ENCODE data around the gene CDT1.

CDT1 gene

DNA sequence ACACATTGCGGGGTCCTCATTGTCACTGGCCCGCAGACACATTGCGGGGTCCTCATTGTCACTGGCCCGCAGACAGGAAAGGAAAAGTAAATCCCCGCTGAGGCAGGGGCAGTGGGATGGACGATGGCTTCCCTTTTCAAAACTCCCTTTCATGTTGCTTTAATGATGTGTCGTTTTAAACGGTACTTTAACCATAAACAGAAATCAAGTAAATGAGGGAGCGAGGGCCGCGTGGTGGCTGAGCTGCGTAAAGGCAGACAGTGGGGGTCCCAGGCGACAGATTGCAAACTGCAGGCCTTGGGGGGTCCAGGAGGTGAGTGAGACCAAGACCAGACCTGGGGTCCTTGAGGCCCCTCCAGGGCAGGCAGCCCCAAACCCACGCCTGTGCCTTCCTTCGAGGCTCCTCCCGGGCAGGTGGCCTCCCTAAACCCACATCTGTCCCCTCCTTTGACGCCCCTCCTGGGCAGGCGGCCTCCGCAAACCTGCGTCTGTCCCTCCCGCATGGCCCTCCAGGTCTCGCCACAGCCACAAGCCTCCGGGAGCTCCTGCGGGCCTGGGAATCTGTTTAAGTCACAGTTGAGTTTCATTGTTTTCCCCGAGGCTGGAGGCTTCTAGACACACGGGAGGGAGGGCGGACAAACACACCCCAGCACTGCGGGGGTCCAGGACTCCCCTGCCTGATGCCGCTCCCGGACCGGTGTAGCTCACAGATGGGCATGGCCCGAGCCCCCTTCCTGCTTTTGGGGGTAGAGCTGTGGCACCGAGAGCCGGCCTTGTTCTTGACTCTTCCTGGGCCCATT lies 25.9 kb upstream of the CDT1 start:
- no peak overlapping the region for H3K27ac ChIP-seq
- H3K27me3 ChIP-seq (ENCODE audit: control insufficient read depth, insufficient read depth, low read length), result no peaks in the 10 kb centered on the region
- no peaks in the 10 kb centered on the region for H3K9me3 ChIP-seq (ENCODE audit: control insufficient read depth, low read length)
- TF ChIP-seq, protein P1, sequence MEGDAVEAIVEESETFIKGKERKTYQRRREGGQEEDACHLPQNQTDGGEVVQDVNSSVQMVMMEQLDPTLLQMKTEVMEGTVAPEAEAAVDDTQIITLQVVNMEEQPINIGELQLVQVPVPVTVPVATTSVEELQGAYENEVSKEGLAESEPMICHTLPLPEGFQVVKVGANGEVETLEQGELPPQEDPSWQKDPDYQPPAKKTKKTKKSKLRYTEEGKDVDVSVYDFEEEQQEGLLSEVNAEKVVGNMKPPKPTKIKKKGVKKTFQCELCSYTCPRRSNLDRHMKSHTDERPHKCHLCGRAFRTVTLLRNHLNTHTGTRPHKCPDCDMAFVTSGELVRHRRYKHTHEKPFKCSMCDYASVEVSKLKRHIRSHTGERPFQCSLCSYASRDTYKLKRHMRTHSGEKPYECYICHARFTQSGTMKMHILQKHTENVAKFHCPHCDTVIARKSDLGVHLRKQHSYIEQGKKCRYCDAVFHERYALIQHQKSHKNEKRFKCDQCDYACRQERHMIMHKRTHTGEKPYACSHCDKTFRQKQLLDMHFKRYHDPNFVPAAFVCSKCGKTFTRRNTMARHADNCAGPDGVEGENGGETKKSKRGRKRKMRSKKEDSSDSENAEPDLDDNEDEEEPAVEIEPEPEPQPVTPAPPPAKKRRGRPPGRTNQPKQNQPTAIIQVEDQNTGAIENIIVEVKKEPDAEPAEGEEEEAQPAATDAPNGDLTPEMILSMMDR (IDR thresholded peaks at IDR 0.05), result no peak
- no peak overlapping the region for H3K4me2 ChIP-seq (ENCODE audit: low read length)
- H3K4me3 ChIP-seq (ENCODE audit: low read depth, low read length), result no peak overlapping the region
- H2AFZ ChIP-seq, result no peak overlapping the region
- no peaks in the 10 kb centered on the region for H3K4me1 ChIP-seq
- H3K79me2 ChIP-seq, result peaks cover 10% of the 10 kb centered on the region
- no peaks in the 10 kb centered on the region for H3K36me3 ChIP-seq (ENCODE audit: control insufficient read depth, insufficient read depth, low read length)
- H3K9ac ChIP-seq, result no peak overlapping the region

DNA sequence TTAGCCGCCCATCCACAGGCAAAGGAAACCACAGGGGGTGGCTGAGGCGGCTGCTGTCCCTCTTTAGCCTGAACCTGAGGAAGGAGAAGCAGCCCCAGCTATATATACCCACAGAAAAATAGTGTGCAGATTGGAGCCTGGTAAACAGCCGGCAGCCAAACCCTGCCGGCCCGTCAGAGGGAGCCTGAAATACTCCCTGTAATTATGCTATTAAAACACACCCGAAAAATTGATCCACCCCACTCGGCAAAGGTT lies 25.4 kb upstream of the CDT1 start:
- Histone ChIP-seq H3K27me3 (ENCODE audit: control insufficient read depth, insufficient read depth, low read length) (no peaks in the 10 kb centered on the region), H3K4me3 (ENCODE audit: low read depth, low read length) (no peak overlapping the region), H2AFZ (no peak overlapping the region), H3K9me3 (ENCODE audit: control insufficient read depth, low read length) (no peaks in the 10 kb centered on the region), H3K36me3 (ENCODE audit: control insufficient read depth, insufficient read depth, low read length) (no peaks in the 10 kb centered on the region), H3K79me2 (peaks cover 10% of the 10 kb centered on the region), H3K27ac (no peak overlapping the region), H3K4me1 (no peaks in the 10 kb centered on the region), H3K4me2 (ENCODE audit: low read length) (no peak overlapping the region), H3K9ac (no peak overlapping the region)
- TF ChIP-seq, protein P1 (IDR thresholded peaks at IDR 0.05), result no peak

DNA sequence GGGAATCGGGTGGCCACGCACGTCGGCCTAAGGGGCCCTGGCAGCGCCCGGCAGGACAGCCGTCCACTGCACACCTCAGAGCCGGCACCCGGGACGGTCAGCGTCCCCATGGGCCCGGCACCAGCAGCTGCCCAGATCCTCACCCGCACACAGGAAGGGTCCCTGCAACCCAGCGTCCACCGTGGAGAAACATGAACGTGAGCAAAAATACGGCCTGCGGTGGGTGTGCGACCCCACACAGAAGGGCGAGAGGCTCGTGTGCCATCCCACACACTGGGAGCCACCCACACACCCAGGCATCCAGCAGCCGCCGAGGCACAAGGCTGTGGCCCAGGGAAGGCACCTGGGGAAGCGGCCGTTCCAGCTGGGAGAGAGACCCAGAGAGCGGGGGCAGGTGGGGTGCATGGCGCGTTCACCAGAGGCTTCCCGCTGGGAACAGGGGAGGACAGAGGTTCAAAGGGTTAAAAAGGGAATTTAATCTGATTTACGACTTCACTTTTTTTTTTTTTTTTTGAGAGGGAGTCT lies 25.0 kb upstream of the CDT1 start:
- H2AFZ ChIP-seq, result no peak overlapping the region
- no peaks in the 10 kb centered on the region for H3K27me3 ChIP-seq (ENCODE audit: control insufficient read depth, insufficient read depth, low read length)
- H3K9ac ChIP-seq, result no peak overlapping the region
- no peaks in the 10 kb centered on the region for H3K9me3 ChIP-seq (ENCODE audit: control insufficient read depth, low read length)
- no peak overlapping the region for H3K27ac ChIP-seq
- no peaks in the 10 kb centered on the region for H3K36me3 ChIP-seq (ENCODE audit: control insufficient read depth, insufficient read depth, low read length)
- no peaks in the 10 kb centered on the region for H3K4me1 ChIP-seq
- no peak overlapping the region for H3K4me2 ChIP-seq (ENCODE audit: low read length)
- TF ChIP-seq, protein P1 (IDR thresholded peaks at IDR 0.05), result no peak
- peaks cover 10% of the 10 kb centered on the region for H3K79me2 ChIP-seq
- no peak overlapping the region for H3K4me3 ChIP-seq (ENCODE audit: low read depth, low read length)

DNA sequence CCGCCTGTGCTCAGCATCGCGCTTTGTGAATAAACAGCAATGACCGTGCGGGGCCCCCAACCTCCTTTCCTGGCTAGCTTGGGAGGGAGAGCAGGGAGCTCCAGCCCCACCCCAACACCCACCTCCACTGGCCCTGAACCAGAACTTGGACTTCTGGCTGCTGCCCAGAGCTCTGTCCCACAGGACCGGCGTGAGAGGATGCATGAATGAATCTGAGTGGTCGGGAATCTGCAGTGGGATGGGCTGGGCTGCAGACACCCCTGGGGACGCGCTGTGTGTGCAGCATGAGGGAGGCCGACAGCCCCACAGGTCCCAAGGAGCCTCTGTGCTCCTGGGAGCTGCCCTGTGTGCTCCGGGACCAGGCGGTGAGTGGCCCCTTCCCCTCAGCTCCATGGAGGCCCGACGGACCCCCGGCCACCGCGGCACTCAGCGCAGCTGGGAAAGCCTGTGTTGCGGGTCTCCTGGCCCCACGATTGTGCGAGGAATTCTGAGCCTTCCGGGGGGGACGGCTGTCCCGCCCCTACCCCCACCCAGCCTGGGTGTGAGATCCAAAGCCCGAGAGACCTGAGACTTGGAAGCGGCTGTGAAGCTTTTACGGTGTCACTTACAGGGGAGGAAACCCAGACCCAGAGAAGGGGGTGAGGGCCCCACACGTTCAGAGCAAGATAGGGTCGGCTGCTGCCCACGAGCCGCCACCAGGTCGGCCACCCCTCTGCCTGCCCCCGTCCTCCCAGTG lies 24.0 kb upstream of the CDT1 start:
- TF ChIP-seq, protein P1 (IDR thresholded peaks at IDR 0.05), result no peak
- Histone ChIP-seq H3K79me2 (peaks cover 10% of the 10 kb centered on the region), H2AFZ (no peak overlapping the region), H3K9ac (no peak overlapping the region), H3K4me2 (ENCODE audit: low read length) (no peak overlapping the region), H3K9me3 (ENCODE audit: control insufficient read depth, low read length) (no peaks in the 10 kb centered on the region), H3K4me3 (ENCODE audit: low read depth, low read length) (no peak overlapping the region), H3K36me3 (ENCODE audit: control insufficient read depth, insufficient read depth, low read length) (no peaks in the 10 kb centered on the region), H3K27ac (no peak overlapping the region), H3K27me3 (ENCODE audit: control insufficient read depth, insufficient read depth, low read length) (no peaks in the 10 kb centered on the region), H3K4me1 (no peaks in the 10 kb centered on the region)
